HepG2 (cell line): ENCODE measurements around the gene CCDC117. TPM values are rescaled to one million over a fixed set of nuclear protein-coding genes. Genes with fewer than 3 reads are reported as not detected.

Experiments used
- CAMTA2 ChIP-seq: sonication (generic); formaldehyde crosslinking; IDR thresholded peaks from 2 replicates; pipeline ENCODE4 v1.4.0; 2020; ENCODE audit warnings: mild to moderate bottlenecking, missing genetic modification reagents, borderline replicate concordance
- CBX5 ChIP-seq: sonication (generic); formaldehyde crosslinking; IDR thresholded peaks from 2 replicates; pipeline ENCODE4 v1.4.0; 2020; ENCODE audit warnings: missing genetic modification reagents, borderline replicate concordance
- CENPT ChIP-seq: sonication (generic); formaldehyde crosslinking; IDR thresholded peaks from 2 replicates; pipeline ENCODE4 v1.8.0; 2022; ENCODE audit warnings: low read depth, mild to moderate bottlenecking, moderate library complexity, missing genetic modification reagents
- DR1 ChIP-seq: sonication (generic); formaldehyde crosslinking; IDR thresholded peaks from 2 replicates; pipeline ENCODE4 v1.8.0; 2021; ENCODE audit warnings: mild to moderate bottlenecking, missing genetic modification reagents, inconsistent platforms
- ESRRA ChIP-seq: sonication (generic); formaldehyde crosslinking; IDR thresholded peaks from 2 replicates; pipeline ENCODE4 v1.5.1; 2020; ENCODE audit warnings: mild to moderate bottlenecking, low read depth, missing genetic modification reagents
- HMG20B ChIP-seq: conservative IDR thresholded peaks from 2 replicates; pipeline ENCODE4 v1.6.1; 2016; ENCODE audit warnings: missing genetic modification reagents, missing compliant biosample characterization
- HNRNPUL1 ChIP-seq: fragments of 200-400 bp; formaldehyde crosslinking; IDR thresholded peaks from 2 replicates; pipeline ENCODE4 v1.6.1; 2017; ENCODE audit warnings: low read depth, mild to moderate bottlenecking, low read length, moderate library complexity
- ISL2 ChIP-seq: sonication (generic); formaldehyde crosslinking; IDR thresholded peaks from 2 replicates; pipeline ENCODE4 v1.5.0; 2020; ENCODE audit warnings: missing genetic modification reagents
- JUND ChIP-seq: sonication (generic); formaldehyde crosslinking; IDR thresholded peaks from 2 replicates; pipeline ENCODE4 v1.8.0; 2022; ENCODE audit warnings: mild to moderate bottlenecking, missing genetic modification reagents
- KDM1A ChIP-seq: IDR thresholded peaks from 2 replicates; pipeline ENCODE4 v1.6.1; 2016; ENCODE audit warnings: missing compliant biosample characterization
- MATR3 ChIP-seq: sonication (generic); formaldehyde crosslinking; IDR thresholded peaks from 2 replicates; pipeline ENCODE4 v1.4.0; 2020; ENCODE audit warnings: missing genetic modification reagents
- RARA ChIP-seq: IDR thresholded peaks from 2 replicates; pipeline ENCODE4 v1.6.1; 2016; ENCODE audit warnings: missing genetic modification reagents, missing compliant biosample characterization
- RFX5 ChIP-seq: IDR thresholded peaks from 2 replicates; pipeline ENCODE4 v1.6.1; 2011; ENCODE audit warnings: low read depth, low read length, improper control_type of control experiment
- SP5 ChIP-seq: IDR thresholded peaks from 2 replicates; pipeline ENCODE4 v1.6.1; 2016; ENCODE audit warnings: low read depth, borderline replicate concordance
- SSRP1 ChIP-seq: IDR thresholded peaks from 2 replicates; pipeline ENCODE4 v1.6.1; 2016; ENCODE audit warnings: control low read depth
- TCF7 ChIP-seq: sonication (generic); IDR thresholded peaks from 2 replicates; pipeline ENCODE4 v1.6.1; 2016; ENCODE audit warnings: antibody characterized with exemption, low read depth
- TCF7L2 ChIP-seq: IDR thresholded peaks from 2 replicates; pipeline ENCODE4 v1.6.1; 2011; ENCODE audit warnings: mild to moderate bottlenecking, low read depth, low read length, moderate library complexity
- ZMYM3 ChIP-seq: sonication (generic); formaldehyde crosslinking; IDR thresholded peaks from 2 replicates; pipeline ENCODE4 v1.5.1; 2020; ENCODE audit warnings: mild to moderate bottlenecking, missing genetic modification reagents
- ZNF331 ChIP-seq: sonication (generic); formaldehyde crosslinking; IDR thresholded peaks from 2 replicates; pipeline ENCODE4 v1.4.0; 2020; ENCODE audit warnings: missing genetic modification reagents
- ZNF468 ChIP-seq: sonication (generic); formaldehyde crosslinking; IDR thresholded peaks from 2 replicates; pipeline ENCODE4 v1.8.0; 2022; ENCODE audit warnings: mild to moderate bottlenecking, moderate library complexity, missing genetic modification reagents
- ZNF530 ChIP-seq: sonication (generic); formaldehyde crosslinking; IDR thresholded peaks from 2 replicates; pipeline ENCODE4 v1.5.0; 2020; ENCODE audit warnings: low read depth, mild to moderate bottlenecking, missing genetic modification reagents
- ZNF563 ChIP-seq: sonication (generic); formaldehyde crosslinking; IDR thresholded peaks from 2 replicates; pipeline ENCODE4 v1.8.0; 2022; ENCODE audit warnings: mild to moderate bottlenecking, moderate library complexity, missing genetic modification reagents
- ZNF580 ChIP-seq: IDR thresholded peaks from 2 replicates; pipeline ENCODE4 v1.6.1; 2016; ENCODE audit warnings: low read depth, borderline replicate concordance
- ZNF652 ChIP-seq: IDR thresholded peaks from 2 replicates; pipeline ENCODE4 v1.6.1; 2016; ENCODE audit warnings: low read depth, borderline replicate concordance
- ZNF772 ChIP-seq: sonication (generic); formaldehyde crosslinking; IDR thresholded peaks from 2 replicates; pipeline ENCODE4 v1.5.0; 2020; ENCODE audit warnings: mild to moderate bottlenecking, missing genetic modification reagents
- ZNF879 ChIP-seq: sonication (generic); formaldehyde crosslinking; IDR thresholded peaks from 2 replicates; pipeline ENCODE4 v1.8.1; 2023; ENCODE audit warnings: missing genetic modification reagents
- polyA plus RNA-seq, 8 experiments: library from polyadenylated mRNA; depleted of rRNA in 3 of 8; stranded (reverse) in 7 of 8; unstranded in 1 of 8; fragments of >200 nt; fragmentation: Illumina TruSeq in 4 of 8; extraction: Trizol in 4 of 8; gene quantifications; 2 replicates each; pipeline versions ENCODE4 v1.2.1 to v1.2.3, GENCODE V29; 2011 to 2016; ENCODE audit warnings: low read depth in 4 of 8, missing spikeins in 1 of 8, mixed read lengths in 1 of 8; ENCODE audit not compliant: insufficient read depth in 1 of 8
- total RNA-seq, 5 experiments: library from RNA; depleted of rRNA; stranded (reverse); fragments of >200 nt; fragmentation: Illumina TruSeq; extraction: Trizol; gene quantifications; 2 replicates each; pipeline ENCODE4 v1.2.3, GENCODE V29; 2016; ENCODE audit warnings: low read depth in 1 of 5
- TF ChIP-seq, protein P1 (sequence below): sonication (generic); formaldehyde crosslinking; IDR thresholded peaks from 2 replicates; pipeline ENCODE4 v1.4.0; 2020; ENCODE audit warnings: missing genetic modification reagents
- TF ChIP-seq, protein P2 (sequence below): sonication (generic); formaldehyde crosslinking; conservative IDR thresholded peaks from 2 replicates; pipeline ENCODE4 v1.8.0; 2022; ENCODE audit warnings: mild to moderate bottlenecking, moderate library complexity, missing genetic modification reagents
- TF ChIP-seq, protein P3 (sequence below): sonication (generic); formaldehyde crosslinking; IDR thresholded peaks from 2 replicates; pipeline ENCODE4 v1.4.0; 2020; ENCODE audit warnings: missing genetic modification reagents, mild to moderate bottlenecking, borderline replicate concordance

CCDC117 gene
- total and polyA plus RNA-seq, 2 of the 13 experiments (the other 11 are each of a cell fraction or from before 2014, with no cell fraction given) = 12.6 to 34.2 TPM

- TF ChIP-seq ZNF331 = peak; percentile 52; the same call in 1 of the 2 replicates
- no peak for TF ChIP-seq ZNF772
- no peak for TF ChIP-seq TCF7L2
- TF ChIP-seq, protein P1, sequence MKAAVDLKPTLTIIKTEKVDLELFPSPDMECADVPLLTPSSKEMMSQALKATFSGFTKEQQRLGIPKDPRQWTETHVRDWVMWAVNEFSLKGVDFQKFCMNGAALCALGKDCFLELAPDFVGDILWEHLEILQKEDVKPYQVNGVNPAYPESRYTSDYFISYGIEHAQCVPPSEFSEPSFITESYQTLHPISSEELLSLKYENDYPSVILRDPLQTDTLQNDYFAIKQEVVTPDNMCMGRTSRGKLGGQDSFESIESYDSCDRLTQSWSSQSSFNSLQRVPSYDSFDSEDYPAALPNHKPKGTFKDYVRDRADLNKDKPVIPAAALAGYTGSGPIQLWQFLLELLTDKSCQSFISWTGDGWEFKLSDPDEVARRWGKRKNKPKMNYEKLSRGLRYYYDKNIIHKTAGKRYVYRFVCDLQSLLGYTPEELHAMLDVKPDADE (CRISPR knock-in tag) = no peak
- TF ChIP-seq SSRP1 (CRISPR knock-in tag) = no peak
- TF ChIP-seq ZNF530 (CRISPR knock-in tag) = no peak
- TF ChIP-seq CBX5 = no peak
- no peak for TF ChIP-seq HNRNPUL1
- TF ChIP-seq SP5 (CRISPR knock-in tag) = peak; percentile 57; the same call in 1 of the 2 replicates
- no peak for TF ChIP-seq ZNF879 (CRISPR knock-in tag)
- TF ChIP-seq, protein P2, sequence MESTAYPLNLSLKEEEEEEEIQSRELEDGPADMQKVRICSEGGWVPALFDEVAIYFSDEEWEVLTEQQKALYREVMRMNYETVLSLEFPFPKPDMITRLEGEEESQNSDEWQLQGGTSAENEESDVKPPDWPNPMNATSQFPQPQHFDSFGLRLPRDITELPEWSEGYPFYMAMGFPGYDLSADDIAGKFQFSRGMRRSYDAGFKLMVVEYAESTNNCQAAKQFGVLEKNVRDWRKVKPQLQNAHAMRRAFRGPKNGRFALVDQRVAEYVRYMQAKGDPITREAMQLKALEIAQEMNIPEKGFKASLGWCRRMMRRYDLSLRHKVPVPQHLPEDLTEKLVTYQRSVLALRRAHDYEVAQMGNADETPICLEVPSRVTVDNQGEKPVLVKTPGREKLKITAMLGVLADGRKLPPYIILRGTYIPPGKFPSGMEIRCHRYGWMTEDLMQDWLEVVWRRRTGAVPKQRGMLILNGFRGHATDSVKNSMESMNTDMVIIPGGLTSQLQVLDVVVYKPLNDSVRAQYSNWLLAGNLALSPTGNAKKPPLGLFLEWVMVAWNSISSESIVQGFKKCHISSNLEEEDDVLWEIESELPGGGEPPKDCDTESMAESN (CRISPR knock-in tag) = no peak
- TF ChIP-seq JUND (CRISPR knock-in tag) = no peak
- no peak for TF ChIP-seq CENPT
- TF ChIP-seq, protein P3, sequence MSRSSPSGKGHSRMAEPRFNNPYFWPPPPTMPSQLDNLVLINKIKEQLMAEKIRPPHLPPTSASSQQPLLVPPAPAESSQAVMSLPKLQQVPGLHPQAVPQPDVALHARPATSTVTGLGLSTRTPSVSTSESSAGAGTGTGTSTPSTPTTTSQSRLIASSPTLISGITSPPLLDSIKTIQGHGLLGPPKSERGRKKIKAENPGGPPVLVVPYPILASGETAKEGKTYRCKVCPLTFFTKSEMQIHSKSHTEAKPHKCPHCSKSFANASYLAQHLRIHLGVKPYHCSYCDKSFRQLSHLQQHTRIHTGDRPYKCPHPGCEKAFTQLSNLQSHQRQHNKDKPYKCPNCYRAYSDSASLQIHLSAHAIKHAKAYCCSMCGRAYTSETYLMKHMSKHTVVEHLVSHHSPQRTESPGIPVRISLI (CRISPR knock-in tag) = no peak
- no peak for TF ChIP-seq ZNF652 (CRISPR knock-in tag)
- no peak for TF ChIP-seq ZNF468 (CRISPR knock-in tag)
- TF ChIP-seq CAMTA2 = no peak
- TF ChIP-seq ZNF580 (CRISPR knock-in tag) = 0 out of 2 replicates have a peak, but pooled peaks have one; percentile 7
- TF ChIP-seq HMG20B (CRISPR knock-in tag) = peak; percentile 93
- TF ChIP-seq RFX5 = no peak
- TF ChIP-seq ESRRA = no peak
- no peak for TF ChIP-seq MATR3 (CRISPR knock-in tag)
- no peak for TF ChIP-seq ZNF563 (CRISPR knock-in tag)
- no peak; the same call in 1 of the 2 replicates for TF ChIP-seq RARA
- TF ChIP-seq KDM1A (CRISPR knock-in tag) = peak; percentile 63; the same call in 1 of the 2 replicates
- TF ChIP-seq ZMYM3 (CRISPR knock-in tag) = no peak; the same call in 1 of the 2 replicates
- TF ChIP-seq DR1 (CRISPR knock-in tag) = no peak
- peak; percentile 79 for TF ChIP-seq ISL2 (CRISPR knock-in tag)
- peak; percentile 97 for TF ChIP-seq TCF7
Observed at GRCh38 chr22:28759861-28760560, 12.5 kb upstream of the CCDC117 start (continued).
